HepG2 (cell line): ENCODE measurements around the gene ATP8B4.

ENCODE experiments used
- HMG20B ChIP-seq: conservative IDR thresholded peaks from 2 replicates; pipeline ENCODE4 v1.6.1; 2016; ENCODE audit warnings: missing genetic modification reagents, missing compliant biosample characterization
- ZGPAT ChIP-seq: IDR thresholded peaks from 2 replicates; pipeline ENCODE4 v1.6.1; 2016; ENCODE audit warnings: mild to moderate bottlenecking

GRCh38 chr15:50112488-50113186 lies 6.4 kb downstream of the ATP8B4 start:
- no peak for TF ChIP-seq ZGPAT
- TF ChIP-seq HMG20B (CRISPR knock-in tag) = no peak
